ENCODE measurements around the gene DAPK2. TPM values are rescaled to one million over a fixed set of nuclear protein-coding genes. Genes with fewer than 3 reads are reported as not detected.
"Not testable (repeated sequence)": the region's sequence is repeated elsewhere in the genome, so short reads cannot be mapped to it uniquely, and the experiment has no call there.

The DAPK2 gene
- total RNA-seq, 1 donor from 2014 or later = 36.9 TPM

DNA sequence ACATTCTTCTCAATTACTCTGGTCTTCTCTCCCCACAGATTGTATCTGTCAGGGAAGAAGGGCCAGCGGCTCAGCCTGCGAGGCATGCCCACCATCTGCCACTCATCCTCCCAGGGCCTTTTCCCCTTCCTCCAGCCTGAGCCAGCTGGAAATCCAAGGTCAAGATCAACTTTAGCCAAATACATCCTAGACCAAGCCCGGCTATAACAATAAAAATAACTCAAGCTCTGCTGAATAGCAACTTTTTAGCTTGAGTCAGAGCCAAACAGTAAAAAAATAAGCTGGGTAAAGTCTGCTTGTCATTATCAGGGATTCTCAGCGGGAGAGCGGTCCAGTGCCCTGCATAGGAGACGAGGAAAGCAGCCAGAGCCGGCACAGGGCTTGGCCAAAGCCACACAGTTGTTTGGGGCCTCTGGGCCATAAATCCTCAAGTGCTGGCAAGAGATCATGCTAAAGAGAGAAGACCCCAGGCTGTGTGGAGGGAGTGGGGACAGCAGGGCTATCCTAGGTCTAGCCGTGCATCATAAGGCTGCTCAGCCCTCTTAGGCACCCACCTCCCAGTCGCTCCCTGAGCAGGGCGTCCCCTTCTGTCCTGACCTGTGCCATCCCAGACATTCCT is 136.4 kb downstream of the DAPK2 start:
- peak; percentile 64 for ATAC-seq
- DNase-seq (ENCODE audit: low spot score) = no peak
- intact Hi-C loops (cut with DNase I) = no loop called here

DNA sequence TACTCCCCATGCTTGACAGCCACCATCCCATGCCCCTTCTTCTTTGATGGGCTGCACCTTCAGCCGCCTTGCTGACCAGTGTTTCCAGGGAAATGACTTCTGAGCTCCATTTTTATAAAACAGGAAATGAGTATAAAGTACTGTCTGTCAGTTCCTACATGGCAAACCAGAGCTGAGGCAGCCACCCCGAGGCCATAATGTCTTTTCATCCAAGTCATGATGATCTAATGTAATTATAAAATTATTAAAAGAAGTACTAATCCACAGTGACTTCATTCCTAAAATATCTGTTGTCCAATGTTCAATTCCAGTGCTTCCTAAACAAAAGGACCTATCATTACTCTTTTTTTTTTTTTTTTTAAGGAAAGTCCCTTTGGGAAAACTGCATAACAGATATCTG is 137.3 kb downstream of the DAPK2 start:
- peak; percentile 5 for ATAC-seq
- intact Hi-C loops (cut with DNase I) = no loop called here
- DNase-seq (ENCODE audit: low spot score) = no peak

DNA sequence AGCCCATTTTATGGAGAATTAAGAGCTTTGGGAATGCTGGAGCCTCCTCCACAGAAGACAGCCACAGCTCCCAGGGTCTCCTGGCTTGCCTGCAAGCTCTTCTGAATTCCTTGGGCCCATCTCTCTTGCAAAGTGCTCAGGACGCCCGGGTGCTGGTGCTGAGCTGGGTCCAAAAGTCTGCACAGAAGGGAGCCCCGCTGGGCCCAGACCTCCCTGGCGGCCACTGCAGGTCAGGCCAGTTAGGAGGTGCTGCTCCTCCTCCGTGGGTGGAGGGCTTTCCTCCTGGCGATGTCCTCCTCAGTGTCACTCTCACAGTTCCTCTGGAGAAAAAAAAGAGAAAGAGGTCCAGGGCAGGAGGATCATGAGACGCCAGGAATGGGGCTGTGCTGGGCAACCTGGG is 138.0 kb downstream of the DAPK2 start:
- ATAC-seq (no peak), DNase-seq (ENCODE audit: low spot score) (no peak)
- intact Hi-C loops (cut with DNase I) = no loop called here

DNA sequence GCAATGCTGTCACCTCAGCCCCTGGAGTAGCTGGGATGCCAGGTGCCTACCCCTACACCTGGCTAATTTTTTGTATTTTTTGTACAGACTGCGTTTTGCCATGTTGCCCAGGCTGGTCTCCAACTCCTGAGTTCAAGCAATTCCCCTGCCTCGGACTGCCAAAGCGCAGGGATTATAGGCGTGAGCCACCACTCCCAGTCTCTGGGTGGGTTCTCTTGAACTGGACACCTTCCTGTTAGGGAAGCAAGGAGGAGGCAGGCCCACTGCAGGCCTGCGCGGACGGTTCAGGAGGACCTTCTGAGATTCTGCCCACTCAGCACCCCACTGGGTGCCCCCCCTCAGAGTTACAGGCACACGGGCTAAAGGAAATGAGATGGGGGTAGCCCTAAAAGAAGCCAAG is 138.8 kb downstream of the DAPK2 start:
- ATAC-seq (no peak), DNase-seq (ENCODE audit: low spot score) (no peak)
- intact Hi-C loops (cut with DNase I) = no loop called here

DNA sequence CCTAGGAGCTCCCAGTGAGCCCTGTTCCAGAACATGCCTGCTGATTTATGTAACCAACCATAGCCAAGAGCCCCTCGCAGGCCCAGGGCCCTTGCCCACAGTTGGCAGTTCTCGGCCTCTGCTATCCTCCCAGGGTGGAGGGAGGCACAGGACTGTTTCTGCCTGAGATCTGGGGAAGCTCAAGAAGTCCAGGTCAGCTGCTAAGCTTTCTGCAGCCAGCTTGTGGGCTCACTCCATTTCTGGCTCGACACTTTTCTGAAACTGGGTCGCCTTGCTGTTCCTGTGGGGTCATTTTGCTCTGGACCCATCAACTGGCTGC is 140.1 kb downstream of the DAPK2 start:
- DNase-seq (ENCODE audit: low spot score) (no peak), ATAC-seq (no peak)
- intact Hi-C loops (cut with DNase I) = no loop called here

DNA sequence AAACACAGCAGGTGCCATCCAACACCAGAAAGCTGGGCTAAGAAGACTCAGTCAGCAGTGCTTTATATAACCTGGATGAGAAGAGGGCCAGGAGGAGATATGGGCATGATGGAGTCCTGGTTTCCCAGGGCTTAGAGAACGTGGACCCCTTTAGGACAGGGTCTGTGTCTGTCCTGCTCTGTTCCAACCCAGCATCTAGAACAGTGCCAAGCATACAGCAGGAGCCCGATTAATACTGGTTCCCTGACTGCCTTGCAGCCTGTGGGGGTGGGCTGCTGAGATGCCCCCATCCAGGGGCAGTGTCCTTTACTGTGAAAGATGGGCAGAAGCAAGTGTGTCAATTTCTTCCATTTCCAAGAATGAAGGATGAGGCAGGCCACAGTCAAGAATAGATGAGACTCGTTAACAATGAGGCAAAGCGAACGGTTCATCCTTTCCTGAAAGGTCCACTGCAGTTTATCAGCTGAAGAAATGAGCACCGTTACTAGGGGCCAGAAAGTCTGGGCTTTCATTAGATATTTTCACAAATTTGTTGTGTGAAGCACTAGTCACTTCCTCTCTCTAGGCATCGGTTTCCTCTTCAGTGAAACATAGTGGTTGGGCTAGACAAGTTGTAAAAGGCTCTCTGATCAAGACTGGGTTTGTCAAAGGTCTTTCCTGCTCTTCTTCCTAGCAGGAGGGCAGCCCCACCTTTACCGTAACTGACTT is 140.6 kb downstream of the DAPK2 start:
- intact Hi-C loops (cut with DNase I) = no loop called here
- DNase-seq (ENCODE audit: low spot score) (no peak), ATAC-seq (no peak)

DNA sequence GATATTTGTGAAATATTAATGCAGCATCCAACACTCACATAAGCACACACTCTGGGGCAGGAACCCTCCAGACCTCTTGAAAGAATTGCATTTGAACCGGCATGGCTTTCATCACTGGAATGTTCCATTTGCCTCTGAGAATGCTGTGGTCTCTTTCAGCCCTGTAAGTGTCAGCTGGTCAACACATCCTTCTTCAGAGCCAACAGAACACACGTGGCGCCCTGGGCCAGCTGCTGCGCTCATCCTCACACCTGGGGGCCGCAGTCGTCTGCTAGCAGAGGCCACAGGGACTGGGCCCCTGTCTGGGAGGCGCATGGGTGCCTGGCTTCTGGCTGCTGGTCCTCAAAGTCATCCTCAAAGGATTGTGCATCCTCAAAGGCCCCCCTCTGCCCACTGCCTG is 141.2 kb downstream of the DAPK2 start:
- intact Hi-C loops (cut with DNase I) = no loop called here
- ATAC-seq (no peak), DNase-seq (ENCODE audit: low spot score) (no peak)

DNA sequence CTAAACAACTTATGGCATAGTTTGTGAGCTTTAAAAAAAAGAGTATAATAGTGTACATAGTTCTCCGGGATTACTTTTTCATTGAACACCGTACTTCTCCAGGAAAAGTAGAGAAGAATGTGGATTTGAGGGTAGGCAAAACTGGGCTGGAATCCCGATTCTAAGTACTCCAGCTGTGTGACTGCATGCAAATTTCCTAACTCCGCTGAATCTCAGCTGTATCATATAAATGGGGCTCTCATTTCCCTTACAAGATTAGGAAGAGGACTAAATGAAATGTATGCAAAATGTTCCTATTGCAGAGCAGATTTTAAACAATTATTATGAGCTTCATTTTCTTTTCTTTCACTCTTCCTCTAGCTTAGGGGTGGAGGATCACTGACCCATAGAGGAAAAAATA is 142.2 kb downstream of the DAPK2 start:
- DNase-seq (ENCODE audit: low spot score) (no peak), ATAC-seq (no peak)
- intact Hi-C loops (cut with DNase I) = no loop called here

DNA sequence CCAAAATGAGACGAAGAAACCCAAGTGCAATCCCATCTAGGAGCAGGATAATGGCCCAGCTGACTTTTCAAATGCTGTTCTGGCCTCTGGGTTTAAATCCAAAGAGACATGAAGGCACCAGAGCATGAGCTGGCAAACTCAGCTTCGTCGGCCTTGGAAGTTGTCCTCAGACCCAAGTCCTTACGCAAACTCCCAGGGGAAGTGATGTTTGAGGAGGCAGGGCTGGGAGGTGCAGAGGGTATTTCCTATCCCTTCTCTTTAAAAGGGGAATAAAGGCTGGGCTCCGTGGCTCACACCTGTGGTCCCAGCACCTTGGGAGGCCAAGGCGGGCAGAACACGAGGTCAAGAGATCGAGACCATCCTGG is 143.6 kb downstream of the DAPK2 start:
- DNase-seq (ENCODE audit: low spot score) = no peak
- no peak for ATAC-seq
- intact Hi-C loops (cut with DNase I) = no loop called here

DNA sequence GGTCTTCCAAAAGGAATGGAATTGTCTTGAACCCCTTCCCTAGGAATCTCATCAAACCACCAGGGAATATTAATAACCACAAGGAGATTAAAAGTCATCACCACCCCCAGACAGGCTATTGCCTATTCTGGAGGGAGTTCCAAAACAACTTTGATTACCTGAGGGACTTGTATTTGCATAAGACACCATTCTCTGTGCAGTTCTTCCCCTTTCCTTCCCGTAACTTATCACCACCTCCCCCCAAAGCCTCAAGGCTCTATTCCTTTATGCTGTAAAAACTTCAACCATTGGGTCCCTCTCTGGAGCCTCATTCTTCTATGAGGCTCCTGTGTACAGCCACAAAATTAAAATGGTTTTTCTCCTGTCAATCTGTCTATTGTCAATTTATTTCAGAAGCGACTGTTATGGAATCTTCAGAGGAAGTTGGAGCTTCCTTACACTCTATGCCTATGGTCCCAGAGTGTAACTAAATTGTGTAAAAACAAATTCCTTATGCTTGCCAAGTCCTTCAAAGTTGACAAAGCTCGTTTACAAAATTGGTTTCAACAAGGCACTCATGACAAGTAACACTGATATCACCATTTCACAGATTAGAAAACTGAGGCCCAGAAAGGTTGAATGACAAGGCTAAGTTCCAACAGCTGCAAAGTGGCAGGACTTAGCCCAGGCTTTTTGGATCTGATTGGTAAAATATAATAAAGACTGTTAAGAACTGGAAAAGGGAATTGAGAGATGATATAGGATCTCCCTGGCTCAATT is 144.2 kb downstream of the DAPK2 start:
- no peak for DNase-seq (ENCODE audit: low spot score)
- intact Hi-C loops (cut with DNase I) = no loop called here
- no peak for ATAC-seq

DNA sequence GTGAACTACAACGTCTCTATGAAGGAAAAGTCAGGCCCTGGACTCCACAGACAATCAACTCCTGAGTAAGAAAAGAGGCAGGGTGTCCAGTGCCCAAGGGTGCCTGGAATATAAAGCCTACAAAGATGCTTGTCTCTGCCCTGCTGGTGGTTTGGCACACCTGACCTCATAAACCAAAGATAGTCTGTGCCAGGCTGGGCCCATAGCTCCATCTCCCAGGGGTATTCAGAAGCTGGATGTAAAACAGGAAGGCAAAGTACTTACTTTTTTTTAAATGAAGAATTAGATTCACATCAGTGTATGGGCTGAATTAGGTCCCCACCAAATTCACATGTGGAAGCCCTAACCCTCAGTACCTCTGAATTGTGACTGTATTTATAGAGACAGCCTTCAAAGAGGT is 146.0 kb downstream of the DAPK2 start:
- no peak for DNase-seq (ENCODE audit: low spot score)
- no peak for ATAC-seq
- intact Hi-C loops (cut with DNase I) = no loop called here

DNA sequence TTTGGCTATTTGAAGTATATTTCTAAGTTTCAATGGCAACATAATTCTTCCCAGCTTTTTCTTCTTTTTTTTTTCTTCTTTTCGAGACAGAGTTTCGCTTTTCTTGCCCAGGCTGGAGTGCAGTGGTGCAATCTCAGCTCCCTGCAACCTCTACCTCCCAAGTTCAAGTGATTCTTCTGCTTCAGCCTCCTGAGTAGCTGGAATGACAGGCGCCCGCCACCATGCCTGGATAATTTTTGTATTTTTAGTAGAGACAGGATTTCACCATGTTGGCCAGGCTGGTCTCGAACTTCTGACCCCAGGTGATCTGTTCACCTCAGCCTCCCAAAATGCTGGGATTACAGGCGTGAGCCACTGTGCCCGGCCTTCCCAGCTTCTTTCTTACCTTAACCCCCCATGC is 146.7 kb downstream of the DAPK2 start:
- ATAC-seq; intact Hi-C loops (cut with DNase I); DNase-seq (ENCODE audit: low spot score): not testable (repeated sequence)

DNA sequence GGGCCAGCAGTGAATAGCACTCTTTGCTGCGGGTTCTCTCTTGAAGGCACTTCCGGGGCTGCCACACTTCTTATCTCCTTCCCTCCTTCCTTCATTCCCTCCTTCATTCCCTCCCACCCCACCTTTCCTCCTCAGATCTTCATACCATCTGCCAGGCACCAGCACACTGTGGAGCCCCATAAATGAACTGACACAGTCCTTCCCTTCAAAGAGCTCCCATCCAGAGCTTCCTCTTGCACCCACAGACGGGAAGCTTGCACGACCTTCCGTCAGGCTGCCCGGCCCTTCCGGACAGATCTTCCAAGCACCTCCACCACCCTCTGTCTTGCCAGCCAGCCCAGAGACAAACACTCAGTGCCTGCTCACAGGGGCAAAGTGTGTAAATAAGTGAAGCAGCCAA is 147.1 kb downstream of the DAPK2 start:
- intact Hi-C loops (cut with DNase I) = no loop called here
- ATAC-seq (no peak), DNase-seq (ENCODE audit: low spot score) (no peak)

DNA sequence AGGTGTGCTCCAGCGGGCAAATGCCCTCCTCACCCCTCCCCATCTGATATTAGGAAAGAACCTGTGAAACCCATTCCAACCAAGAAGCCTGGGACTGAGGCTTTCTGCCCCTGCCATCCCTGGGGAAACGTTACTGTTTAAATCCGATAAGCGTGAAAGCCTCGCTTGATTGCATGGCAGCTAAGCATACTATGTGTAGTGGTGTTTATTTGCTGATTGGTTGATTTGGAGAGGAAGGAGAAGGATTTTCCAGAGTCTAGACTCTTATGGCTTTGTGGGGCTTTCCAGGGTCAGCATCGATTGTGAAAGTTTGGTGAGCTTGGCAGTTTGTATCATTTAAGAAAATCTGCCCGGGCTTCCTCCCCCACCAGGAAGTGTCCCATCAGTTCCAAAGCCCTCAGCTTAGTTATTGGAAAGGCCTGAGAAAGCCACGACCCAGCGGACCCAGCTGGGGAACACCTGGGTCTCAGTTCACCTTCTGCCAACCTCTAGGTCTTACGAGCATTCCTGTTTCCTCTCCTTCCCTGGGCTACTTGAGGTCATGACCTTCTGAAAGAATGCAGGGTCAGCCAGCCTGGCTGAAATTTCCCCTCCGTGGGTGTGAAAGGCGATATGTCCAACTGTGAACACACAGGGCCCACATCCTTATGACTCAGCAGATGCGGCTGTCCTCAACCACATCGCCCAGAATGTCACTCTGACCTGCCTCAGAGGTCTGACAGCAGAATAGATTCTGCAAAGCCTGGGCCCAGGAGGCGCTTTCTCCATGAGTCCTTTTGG is 149.8 kb downstream of the DAPK2 start:
- DNase-seq (ENCODE audit: low spot score) (no peak), ATAC-seq (peak; percentile 87)
- intact Hi-C loops (cut with DNase I) = no loop called here

DNA sequence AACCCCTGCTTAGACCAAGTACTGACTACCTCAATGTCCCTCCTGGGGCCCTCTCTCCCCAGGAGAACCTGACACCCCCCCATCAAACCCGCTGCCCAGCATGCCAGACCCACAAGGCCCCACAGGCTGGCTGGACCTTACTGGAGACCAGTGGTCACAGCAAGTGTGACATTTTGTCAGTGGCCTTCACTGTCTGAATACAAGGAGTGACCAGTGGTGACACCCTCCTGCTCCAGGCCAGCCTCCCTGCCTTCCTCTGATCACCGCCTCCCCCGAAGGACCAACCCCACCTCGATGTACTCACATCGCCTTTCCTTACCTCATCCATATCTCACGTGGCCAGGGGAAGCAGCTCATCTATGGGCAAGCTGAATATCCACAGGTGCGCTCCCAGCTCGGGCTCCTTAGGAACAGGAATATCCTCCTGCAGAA is 150.5 kb downstream of the DAPK2 start:
- ATAC-seq (no peak), DNase-seq (ENCODE audit: low spot score) (no peak)
- intact Hi-C loops (cut with DNase I) = no loop called here

DNA sequence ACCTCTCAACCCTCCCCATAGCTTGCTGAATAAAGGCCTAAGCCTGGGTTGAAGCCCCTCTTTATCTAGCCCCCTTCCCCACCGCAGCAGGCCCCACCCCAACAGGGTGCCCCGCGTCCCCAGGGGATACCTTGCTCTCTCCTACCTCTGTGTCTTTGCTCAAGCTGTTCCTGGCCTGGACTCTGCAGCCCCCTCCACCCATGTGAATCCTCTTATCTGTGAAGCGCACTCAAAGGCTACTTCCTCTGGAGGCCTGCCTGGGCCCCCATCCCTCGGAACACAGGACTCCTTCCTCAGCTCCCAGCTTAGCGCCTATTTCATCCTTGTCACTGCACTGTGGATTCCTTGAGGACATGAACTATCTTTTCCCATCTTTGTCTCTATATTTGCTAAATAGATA is 151.1 kb downstream of the DAPK2 start:
- ATAC-seq (no peak), DNase-seq (ENCODE audit: low spot score) (no peak)
- intact Hi-C loops (cut with DNase I) = no loop called here

DNA sequence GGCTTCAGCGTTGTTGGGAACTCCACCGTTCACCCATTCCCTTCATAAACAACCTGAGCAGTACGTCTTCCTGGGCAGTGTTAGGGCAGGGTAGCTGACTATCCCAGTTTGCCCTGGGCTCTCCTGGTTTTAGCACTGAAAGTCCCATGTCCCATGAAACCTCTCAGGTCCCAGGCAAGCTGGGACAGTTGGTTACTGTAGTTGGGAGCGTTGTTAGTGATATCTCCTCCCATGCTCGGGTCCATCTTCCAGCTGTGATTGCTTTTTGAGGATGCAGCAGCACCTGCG is 151.7 kb downstream of the DAPK2 start:
- intact Hi-C loops (cut with DNase I) = no loop called here
- ATAC-seq (no peak), DNase-seq (ENCODE audit: low spot score) (no peak)

DNA sequence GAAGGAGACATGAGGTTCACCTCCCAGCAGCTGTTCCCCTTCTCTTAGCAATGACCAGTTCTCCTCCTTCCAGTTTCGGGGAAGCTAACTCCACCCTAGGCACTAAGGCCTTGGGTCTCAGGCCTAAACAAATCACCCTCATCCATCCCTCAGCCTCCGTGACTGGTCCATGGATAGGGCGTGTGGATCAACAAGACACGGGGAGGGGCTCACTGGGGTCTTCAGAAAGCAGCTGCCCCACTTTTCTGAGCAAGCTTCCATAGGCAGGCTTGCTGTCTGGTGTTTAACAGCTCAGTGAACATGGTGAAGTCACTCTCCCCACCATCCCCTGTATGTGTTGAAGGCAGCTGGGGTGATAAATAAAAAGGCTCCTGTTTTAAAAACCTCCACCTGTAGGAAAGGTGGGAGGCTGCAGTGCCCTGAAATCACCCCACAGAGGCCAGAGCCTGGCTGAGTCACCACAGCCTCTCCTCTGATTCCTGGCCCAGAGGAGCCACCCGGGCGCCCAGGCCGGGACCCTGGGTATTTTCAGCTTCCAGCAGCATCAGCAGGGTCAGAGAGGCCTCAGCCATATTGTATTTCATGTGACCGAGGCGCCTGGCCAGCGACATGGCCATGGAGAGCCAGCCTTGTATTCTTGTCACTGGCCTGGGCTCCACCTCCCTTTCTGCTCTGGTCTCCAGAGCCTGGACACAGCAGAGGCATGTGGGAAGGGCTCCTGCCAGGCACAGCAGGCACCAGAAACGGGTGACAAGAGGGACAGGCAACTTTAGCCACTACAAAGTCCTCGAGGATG is 152.2 kb downstream of the DAPK2 start:
- ATAC-seq (no peak), DNase-seq (ENCODE audit: low spot score) (no peak)

DNA sequence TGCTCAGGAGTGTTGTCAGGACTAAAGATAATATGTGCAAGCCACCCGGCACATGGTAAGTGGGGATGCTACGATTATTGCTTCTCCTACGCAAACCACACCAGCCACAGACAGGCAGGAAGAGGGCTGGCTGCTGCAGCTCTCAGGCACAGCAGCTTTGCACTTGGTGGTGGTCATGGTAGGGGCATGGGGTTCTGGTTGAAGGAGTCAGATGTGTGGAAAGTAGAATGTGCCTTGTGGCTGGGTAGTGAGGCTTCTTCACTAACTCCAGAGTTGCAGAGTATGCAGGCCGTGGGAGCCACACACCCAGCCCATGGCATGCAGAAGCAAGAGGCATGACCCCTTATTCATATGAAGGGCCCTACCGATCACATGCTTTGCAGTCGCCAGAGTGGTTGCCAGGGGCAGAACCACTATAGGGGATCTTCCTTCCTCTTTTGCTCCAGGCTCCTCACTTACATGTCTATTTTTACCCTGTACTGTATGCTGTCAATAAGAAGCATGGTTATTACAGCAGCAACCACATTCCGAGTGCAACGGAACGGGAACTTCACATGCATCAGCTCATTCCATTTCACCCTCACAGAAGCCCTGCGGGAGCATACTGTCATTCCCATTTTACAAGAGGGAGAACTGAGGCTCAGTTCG is 153.4 kb downstream of the DAPK2 start:
- DNase-seq (ENCODE audit: low spot score) (no peak), ATAC-seq (peak; percentile 30)
- intact Hi-C loops (cut with DNase I) = no loop called here

More for the DNA sequence above, 152.2 kb downstream of the DAPK2 start:
- intact Hi-C loops (cut with DNase I) = no loop called here
